HEK293 (cell line): ENCODE measurements around the gene VEGFA.

Experiments used
- CTCF ChIA-PET: fragments of 350-600 bp; formaldehyde crosslinking; extraction: SDS; loops from one replicate; lab custom pipeline; 2021; ENCODE audit warnings: antibody characterized with exemption; lab: Yijun Ruan, JAX
- POLR2A ChIA-PET: fragments of 300-600 bp; formaldehyde crosslinking; extraction: SDS; loops from one replicate; lab custom pipeline; 2020; ENCODE audit warnings: antibody characterized with exemption, inconsistent platforms; lab: Yijun Ruan, JAX
- H3K27ac ChIP-seq: fragments of 200-500 bp; sonication (Bioruptor generic); 2 replicates; pipeline ENCODE4 v1.5.1; 2014; ENCODE audit warnings: low read depth, low read length, control low read depth, inconsistent platforms; ENCODE audit errors: extremely low read depth
- H3K36me3 ChIP-seq, 2 experiments: fragments of 200-500 bp in 1 of 2; sonication (Bioruptor generic) in 1 of 2; 1 replicate in 1 of 2; 2 replicates in 1 of 2; pipeline ENCODE4 v1.5.1; 2014 to 2017; ENCODE audit warnings: inconsistent platforms in 2 of 2, low read length in 2 of 2; ENCODE audit not compliant: control insufficient read depth in 2 of 2, insufficient read depth in 1 of 2
- H3K4me1 ChIP-seq: fragments of 200-500 bp; sonication (Bioruptor generic); 2 replicates; pipeline ENCODE4 v1.5.1; 2014; ENCODE audit warnings: mild to moderate bottlenecking, low read length, inconsistent platforms; ENCODE audit not compliant: control insufficient read depth, insufficient read depth
- H3K4me3 ChIP-seq: 2 replicates; pipeline ENCODE4 v1.5.1; 2011; ENCODE audit warnings: low read depth, mild to moderate bottlenecking, control low read depth, low read length, moderate library complexity
- H3K9me3 ChIP-seq: fragments of 200-500 bp; sonication (Bioruptor generic); 2 replicates; pipeline ENCODE4 v1.5.1; 2014; ENCODE audit warnings: low read depth, low read length, inconsistent platforms; ENCODE audit not compliant: control insufficient read depth, insufficient read depth
- GLIS2 ChIP-seq: fragments of 450-650 bp; formaldehyde crosslinking; IDR thresholded peaks from 2 replicates; pipeline ENCODE4 v1.5.1; 2016; ENCODE audit warnings: missing biosample characterization, missing genetic modification characterization
- HOXA7 ChIP-seq: sonication (generic); formaldehyde crosslinking; IDR thresholded peaks from 2 replicates; pipeline ENCODE4 v1.8.1; 2022; ENCODE audit warnings: missing genetic modification reagents, borderline replicate concordance
- KLF1 ChIP-seq: fragments of 450-650 bp; formaldehyde crosslinking; IDR thresholded peaks from 2 replicates; pipeline ENCODE4 v1.5.1; 2016; ENCODE audit warnings: missing biosample characterization, missing genetic modification characterization
- KLF10 ChIP-seq: fragments of 450-650 bp; IDR thresholded peaks from 2 replicates; pipeline ENCODE4 v1.5.1; 2018; ENCODE audit warnings: missing biosample characterization, mild to moderate bottlenecking, missing genetic modification characterization
- PRDM4 ChIP-seq: fragments of 450-650 bp; formaldehyde crosslinking; IDR thresholded peaks from 2 replicates; pipeline ENCODE4 v1.5.1; 2017; ENCODE audit warnings: missing biosample characterization, missing genetic modification characterization
- TCF7L2 ChIP-seq: IDR thresholded peaks from 2 replicates; pipeline ENCODE4 v1.6.1; 2011; ENCODE audit warnings: low read depth, mild to moderate bottlenecking, inconsistent platforms, low read length, moderate library complexity, borderline replicate concordance
- WT1 ChIP-seq: fragments of 450-650 bp; formaldehyde crosslinking; IDR thresholded peaks from 2 replicates; pipeline ENCODE4 v1.5.1; 2016; ENCODE audit warnings: missing biosample characterization, missing genetic modification characterization
- ZBTB10 ChIP-seq: fragments of 450-650 bp; formaldehyde crosslinking; IDR thresholded peaks from 2 replicates; pipeline ENCODE4 v1.5.1; 2016; ENCODE audit warnings: missing biosample characterization, missing genetic modification characterization
- ZBTB20 ChIP-seq: fragments of 450-650 bp; formaldehyde crosslinking; IDR thresholded peaks from 2 replicates; pipeline ENCODE4 v1.5.1; 2016; ENCODE audit warnings: missing biosample characterization, missing genetic modification characterization
- ZBTB44 ChIP-seq: fragments of 450-650 bp; IDR thresholded peaks from 2 replicates; pipeline ENCODE4 v1.5.1; 2018; ENCODE audit warnings: missing biosample characterization, mild to moderate bottlenecking, missing genetic modification characterization
- ZBTB6 ChIP-seq: fragments of 450-650 bp; formaldehyde crosslinking; IDR thresholded peaks from 2 replicates; pipeline ENCODE4 v1.5.1; 2017; ENCODE audit warnings: missing biosample characterization, missing genetic modification characterization
- ZNF155 ChIP-seq: fragments of 450-650 bp; formaldehyde crosslinking; IDR thresholded peaks from 2 replicates; pipeline ENCODE4 v1.5.1; 2016; ENCODE audit warnings: missing biosample characterization, missing genetic modification characterization
- ZNF174 ChIP-seq: fragments of 450-650 bp; formaldehyde crosslinking; IDR thresholded peaks from 2 replicates; pipeline ENCODE4 v1.5.0; 2017; ENCODE audit warnings: missing biosample characterization, mild to moderate bottlenecking, missing genetic modification characterization
- ZNF221 ChIP-seq: fragments of 450-650 bp; formaldehyde crosslinking; IDR thresholded peaks from 2 replicates; pipeline ENCODE4 v1.5.1; 2017; ENCODE audit warnings: missing biosample characterization, missing genetic modification characterization, borderline replicate concordance
- ZNF223 ChIP-seq: fragments of 450-650 bp; formaldehyde crosslinking; IDR thresholded peaks from 2 replicates; pipeline ENCODE4 v1.5.1; 2016; ENCODE audit warnings: missing biosample characterization, missing genetic modification characterization
- ZNF24 ChIP-seq: fragments of 450-650 bp; formaldehyde crosslinking; IDR thresholded peaks from 2 replicates; pipeline ENCODE4 v1.5.1; 2016; ENCODE audit warnings: missing biosample characterization, missing genetic modification characterization
- ZNF302 ChIP-seq: fragments of 450-650 bp; formaldehyde crosslinking; IDR thresholded peaks from 2 replicates; pipeline ENCODE4 v1.5.1; 2016; ENCODE audit warnings: missing biosample characterization, missing genetic modification characterization, low read depth
- ZNF324 ChIP-seq: fragments of 450-650 bp; formaldehyde crosslinking; IDR thresholded peaks from 2 replicates; pipeline ENCODE4 v1.5.1; 2016; ENCODE audit warnings: missing biosample characterization, missing genetic modification characterization
- ZNF350 ChIP-seq: fragments of 450-650 bp; formaldehyde crosslinking; IDR thresholded peaks from 2 replicates; pipeline ENCODE4 v1.5.0; 2017; ENCODE audit warnings: missing biosample characterization, mild to moderate bottlenecking, missing genetic modification characterization
- ZNF37A ChIP-seq: fragments of 450-650 bp; IDR thresholded peaks from 2 replicates; pipeline ENCODE4 v1.5.1; 2018; ENCODE audit warnings: missing biosample characterization, missing genetic modification characterization
- ZNF426 ChIP-seq: fragments of 450-650 bp; formaldehyde crosslinking; IDR thresholded peaks from 2 replicates; pipeline ENCODE4 v1.5.1; 2017; ENCODE audit warnings: missing biosample characterization, missing genetic modification characterization, mild to moderate bottlenecking, inconsistent platforms, moderate library complexity
- ZNF473 ChIP-seq: fragments of 450-650 bp; formaldehyde crosslinking; IDR thresholded peaks from 2 replicates; pipeline ENCODE4 v1.5.1; 2017; ENCODE audit warnings: missing biosample characterization, missing genetic modification characterization
- ZNF600 ChIP-seq: fragments of 450-650 bp; formaldehyde crosslinking; IDR thresholded peaks from 2 replicates; pipeline ENCODE4 v1.5.1; 2016; ENCODE audit warnings: missing biosample characterization, missing genetic modification characterization
- ZNF677 ChIP-seq: fragments of 450-650 bp; IDR thresholded peaks from 2 replicates; pipeline ENCODE4 v1.5.0; 2018; ENCODE audit warnings: missing biosample characterization, mild to moderate bottlenecking, missing genetic modification characterization, moderate library complexity
- ZNF768 ChIP-seq: fragments of 450-650 bp; formaldehyde crosslinking; IDR thresholded peaks from 2 replicates; pipeline ENCODE4 v1.5.1; 2018; ENCODE audit warnings: missing biosample characterization, mild to moderate bottlenecking, missing genetic modification characterization
- ZNF830 ChIP-seq: fragments of 450-650 bp; IDR thresholded peaks from 2 replicates; pipeline ENCODE4 v1.5.0; 2018; ENCODE audit warnings: missing biosample characterization, missing genetic modification characterization, low read depth, mild to moderate bottlenecking, moderate library complexity

The VEGFA gene

GRCh38 chr6:43814111-43814510 lies 44.1 kb downstream of the VEGFA start:
- Histone ChIP-seq H3K9me3 (no peaks in the 10 kb centered on the region), H3K36me3 (no peaks in the 10 kb centered on the region), H3K4me1 (peaks cover 10% of the 10 kb centered on the region), H3K4me3 (no peak overlapping the region), H3K27ac (no peak overlapping the region)
- ChIA-PET POLR2A (no interaction called here), CTCF (interaction anchor here (0.6 to 1.2 kb wide), 3 partner anchors 12 to 136 kb away, joined by 3 to 4 read pairs (median 3); no protein-coding TSS in a partner anchor)
- TF ChIP-seq ZNF24 (tag by site-specific recombination) (no peak), ZNF768 (tag by site-specific recombination) (no peak), TCF7L2 (no peak), HOXA7 (no peak), ZNF350 (tag by site-specific recombination) (no peak), GLIS2 (tag by site-specific recombination) (no peak), ZNF174 (tag by site-specific recombination) (no peak), PRDM4 (no peak), ZNF473 (no peak), ZBTB6 (tag by site-specific recombination) (no peak), ZNF221 (tag by site-specific recombination) (no peak), ZNF324 (no peak), ZNF302 (tag by site-specific recombination) (no peak), KLF1 (tag by site-specific recombination) (no peak), ZNF37A (tag by site-specific recombination) (no peak), ZNF677 (tag by site-specific recombination) (no peak), ZNF426 (tag by site-specific recombination) (no peak), ZNF600 (no peak)

GRCh38 chr6:43814865-43815264 lies 44.9 kb downstream of the VEGFA start:
- no peaks in the 10 kb centered on the region for H3K36me3 ChIP-seq
- H3K4me1 ChIP-seq, result peaks cover 7% of the 10 kb centered on the region
- H3K9me3 ChIP-seq, result no peaks in the 10 kb centered on the region
- H3K4me3 ChIP-seq, result no peak overlapping the region
- H3K27ac ChIP-seq, result no peak overlapping the region
- POLR2A ChIA-PET, result interaction anchor here (0.6 kb wide), 1 partner anchor 58 kb away, joined by 3 read pairs; no protein-coding TSS in a partner anchor
- CTCF ChIA-PET, result interaction anchor here (0.6 to 1.2 kb wide), 4 partner anchors 13 to 137 kb away, joined by 3 to 4 read pairs (median 3); partner anchors contain the start of gene VEGFA
- TF ChIP-seq ZNF223 (tag by site-specific recombination) (no peak), ZBTB10 (no peak), ZBTB20 (tag by site-specific recombination) (no peak), PRDM4 (no peak), ZNF155 (tag by site-specific recombination) (no peak), WT1 (tag by site-specific recombination) (no peak), ZBTB44 (no peak), KLF10 (tag by site-specific recombination) (no peak), ZNF830 (tag by site-specific recombination) (no peak)
